ENCODE measurements around the gene ITPA.
A peak's percentile ranks its signal among the peaks of the same experiment; 100 is the strongest.

- TF ChIP-seq HCFC1 (IDR thresholded peaks at IDR 0.05; ENCODE audit: low read depth, low read length) (no peak), YY1 (IDR thresholded peaks at IDR 0.05; ENCODE audit: insufficient read depth, insufficient replicate concordance, low read depth, low read length) (no peak), RERE (CRISPR knock-in tag; IDR thresholded peaks at IDR 0.05; ENCODE audit: low read depth) (no peak), TBP (CRISPR knock-in tag; IDR thresholded peaks at IDR 0.05) (no peak), CTCF (CRISPR knock-in tag; IDR thresholded peaks at IDR 0.05) (peak; percentile 37), PRDM10 (CRISPR knock-in tag; IDR thresholded peaks at IDR 0.05; ENCODE audit: low read depth) (no peak), ZBTB34 (CRISPR knock-in tag; IDR thresholded peaks at IDR 0.05) (no peak), RAD21 (CRISPR knock-in tag; IDR thresholded peaks at IDR 0.05) (no peak)
These were observed 18.6 kb upstream of the ITPA start for GRCh38 chr20:3190681-3191111.

Data from HepG2 (cell line).